A673 (cell line): Measurements from ENCODE around the gene USP32. TPM values are rescaled to one million over a fixed set of nuclear protein-coding genes. Genes with fewer than 3 reads are reported as not detected.

ENCODE experiments used
- BruUV-seq: library from RNA; stranded (reverse); fragments of 400-500 nt; replicated peaks from 2 replicates; lab custom pipeline; 2021; lab: Mats Ljungman, UMichigan
- CTCF ChIA-PET: fragments of 300-600 bp; sonication (Branson Sonifier 250); formaldehyde crosslinking; loops from one replicate; lab custom pipeline; 2022; ENCODE audit warnings: antibody characterized with exemption; lab: Charles Lee
- POLR2A ChIA-PET: fragments of 300-600 bp; sonication (Branson Sonifier 250); formaldehyde crosslinking; loops from one replicate; lab custom pipeline; 2022; ENCODE audit warnings: antibody characterized with exemption; ENCODE audit not compliant: low non-redundant PET; lab: Charles Lee
- DNase-seq: peaks from one replicate; pipeline ENCODE4 v3.0.0-alpha.2; 2015; ENCODE audit warnings: low spot score
- H3K27ac ChIP-seq: fragments of 200-600 bp; sonication (generic); 2 replicates; pipeline ENCODE4 v1.5.1; 2016; ENCODE audit warnings: mixed run types, low read depth, mild to moderate bottlenecking, mixed read lengths, antibody characterized with exemption, low read length; ENCODE audit not compliant: poor library complexity, severe bottlenecking
- H3K27me3 ChIP-seq: fragments of 200-600 bp; sonication (generic); replicated peaks from 2 replicates; pipeline ENCODE4 v1.6.1; 2017; ENCODE audit warnings: mixed run types, low read depth, mild to moderate bottlenecking, mixed read lengths, antibody characterized with exemption, low read length; ENCODE audit not compliant: insufficient read depth, poor library complexity
- H3K36me3 ChIP-seq: fragments of 200-600 bp; sonication (generic); 2 replicates; pipeline ENCODE4 v1.6.1; 2016; ENCODE audit warnings: mixed run types, mild to moderate bottlenecking, mixed read lengths, antibody characterized with exemption, low read length; ENCODE audit not compliant: insufficient read depth, poor library complexity, severe bottlenecking
- H3K4me1 ChIP-seq: fragments of 200-600 bp; sonication (generic); 2 replicates; pipeline ENCODE4 v1.6.1; 2017; ENCODE audit warnings: mixed run types, mild to moderate bottlenecking, mixed read lengths, antibody characterized with exemption, low read length; ENCODE audit not compliant: insufficient read depth, poor library complexity, severe bottlenecking
- H3K4me3 ChIP-seq: fragments of 200-600 bp; sonication (generic); 2 replicates; pipeline ENCODE4 v1.5.1; 2016; ENCODE audit warnings: low read depth, mixed run types, mild to moderate bottlenecking, mixed read lengths, low read length; ENCODE audit not compliant: poor library complexity, severe bottlenecking
- H3K9me3 ChIP-seq: fragments of 200-600 bp; sonication (generic); 2 replicates; pipeline ENCODE4 v1.6.1; 2016; ENCODE audit warnings: mixed run types, low read depth, mild to moderate bottlenecking, mixed read lengths, antibody characterized with exemption, low read length; ENCODE audit not compliant: poor library complexity, severe bottlenecking
- EZH2 ChIP-seq: fragments of 200-600 bp; sonication (generic); IDR thresholded peaks from 2 replicates; pipeline ENCODE4 v1.6.1; 2017; ENCODE audit warnings: borderline replicate concordance, low read depth, mild to moderate bottlenecking, mixed read lengths, antibody characterized with exemption, low read length; ENCODE audit not compliant: poor library complexity, severe bottlenecking
- intact Hi-C: fragments of 100-400 bp; cut with micrococcal nuclease; formaldehyde crosslinking; loops from one replicate; pipeline ENCODE4 v1.10.0; 2022; ENCODE audit not compliant: unreplicated experiment
- total RNA-seq: library from RNA; stranded (reverse); gene quantifications from 2 replicates; pipeline ENCODE4 v1.2.3, GENCODE V29; 2021
- TF ChIP-seq, protein P1 (sequence below): fragments of 300-800, 200-600 bp; sonication (generic); conservative IDR thresholded peaks from 2 replicates; pipeline ENCODE4 v1.5.1; 2017; ENCODE audit warnings: low read depth, mild to moderate bottlenecking, antibody characterized with exemption, low read length, moderate library complexity, mixed read lengths

USP32 gene
- total RNA-seq, 1 experiment from 2014 or later = 54.8 TPM

DNA sequence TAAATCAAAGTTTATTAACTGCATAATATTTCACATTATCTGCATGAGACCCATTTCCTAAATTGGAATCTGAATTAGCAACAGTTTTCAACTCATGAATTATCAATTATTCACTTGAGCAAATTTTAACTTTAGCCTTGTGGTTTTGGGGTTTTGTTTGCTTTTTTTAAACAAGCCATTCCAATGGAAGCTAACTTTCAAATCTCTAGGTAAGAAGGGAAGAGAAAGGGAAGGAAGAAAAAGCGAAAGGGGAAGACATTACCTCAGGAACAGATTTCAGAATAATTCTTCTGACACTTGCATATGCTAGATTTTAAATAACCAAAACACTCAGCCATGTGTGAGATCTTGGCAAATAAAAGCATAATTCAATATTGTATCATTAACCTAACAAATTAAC is 139.5 kb downstream of the USP32 start:
- H3K36me3 ChIP-seq = no peaks in the 10 kb centered on the region
- peaks cover 20% of the 10 kb centered on the region for H3K4me1 ChIP-seq
- intact Hi-C loops = no loop called here
- H3K27me3 ChIP-seq = no peaks in the 10 kb centered on the region
- no peak for TF ChIP-seq EZH2
- TF ChIP-seq, protein P1, sequence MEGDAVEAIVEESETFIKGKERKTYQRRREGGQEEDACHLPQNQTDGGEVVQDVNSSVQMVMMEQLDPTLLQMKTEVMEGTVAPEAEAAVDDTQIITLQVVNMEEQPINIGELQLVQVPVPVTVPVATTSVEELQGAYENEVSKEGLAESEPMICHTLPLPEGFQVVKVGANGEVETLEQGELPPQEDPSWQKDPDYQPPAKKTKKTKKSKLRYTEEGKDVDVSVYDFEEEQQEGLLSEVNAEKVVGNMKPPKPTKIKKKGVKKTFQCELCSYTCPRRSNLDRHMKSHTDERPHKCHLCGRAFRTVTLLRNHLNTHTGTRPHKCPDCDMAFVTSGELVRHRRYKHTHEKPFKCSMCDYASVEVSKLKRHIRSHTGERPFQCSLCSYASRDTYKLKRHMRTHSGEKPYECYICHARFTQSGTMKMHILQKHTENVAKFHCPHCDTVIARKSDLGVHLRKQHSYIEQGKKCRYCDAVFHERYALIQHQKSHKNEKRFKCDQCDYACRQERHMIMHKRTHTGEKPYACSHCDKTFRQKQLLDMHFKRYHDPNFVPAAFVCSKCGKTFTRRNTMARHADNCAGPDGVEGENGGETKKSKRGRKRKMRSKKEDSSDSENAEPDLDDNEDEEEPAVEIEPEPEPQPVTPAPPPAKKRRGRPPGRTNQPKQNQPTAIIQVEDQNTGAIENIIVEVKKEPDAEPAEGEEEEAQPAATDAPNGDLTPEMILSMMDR = no peak
- no TSS peak for BruUV-seq
- no peak overlapping the region for H3K4me3 ChIP-seq
- H3K27ac ChIP-seq = no peak overlapping the region
- ChIA-PET POLR2A (no interaction called here), CTCF (no interaction called here)
- no peaks in the 10 kb centered on the region for H3K9me3 ChIP-seq
- DNase-seq = no peak

DNA sequence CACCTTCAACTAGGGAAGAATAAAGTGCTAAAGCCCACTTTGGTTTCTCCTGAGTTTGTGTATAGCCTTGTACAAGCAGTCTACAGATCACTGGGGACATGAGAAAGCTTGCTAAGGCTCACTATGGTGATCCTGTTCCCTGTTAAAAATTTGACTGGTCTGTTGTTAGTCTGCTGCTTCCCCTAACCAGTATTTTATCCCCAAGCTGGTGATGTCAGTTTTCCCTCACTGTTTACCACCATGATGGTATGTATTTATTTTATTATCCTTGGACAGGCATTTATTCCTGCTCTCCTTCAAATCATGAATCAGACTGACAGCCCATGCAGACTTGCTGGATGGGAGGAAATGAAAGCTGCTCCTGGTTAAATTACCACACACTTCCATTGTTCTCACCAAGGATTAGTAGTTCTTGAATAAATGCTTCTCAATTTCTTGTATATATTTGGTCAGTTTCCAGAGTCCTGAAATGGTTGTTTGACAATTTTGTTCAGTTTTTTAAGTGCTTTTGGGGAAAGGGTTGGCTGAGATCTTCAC is 142.6 kb downstream of the USP32 start:
- Histone ChIP-seq H3K36me3 (no peaks in the 10 kb centered on the region), H3K27ac (peak overlapping the region; percentile 80), H3K4me3 (peak overlapping the region; percentile 18), H3K27me3 (no peaks in the 10 kb centered on the region), H3K9me3 (no peaks in the 10 kb centered on the region), H3K4me1 (peaks cover 20% of the 10 kb centered on the region)
- POLR2A ChIA-PET = no interaction called here
- peak; percentile 75 for DNase-seq
- TF ChIP-seq, protein P1 = no peak
- no peak for TF ChIP-seq EZH2
- CTCF ChIA-PET = interaction anchor here (1.1 kb wide), 1 partner anchor 18 kb away, joined by 4 read pairs; no protein-coding TSS in a partner anchor
- intact Hi-C loops = loop anchor here (1.0 kb wide), 1 partner anchor 143 kb away; the partner anchor contains the start of gene USP32
- BruUV-seq = no TSS peak

- no TSS peak for BruUV-seq
- TF ChIP-seq, protein P1 = no peak
- no peak for TF ChIP-seq EZH2
- Histone ChIP-seq H3K27ac (peak overlapping the region; percentile 80), H3K36me3 (no peaks in the 10 kb centered on the region), H3K4me1 (peaks cover 20% of the 10 kb centered on the region), H3K9me3 (no peaks in the 10 kb centered on the region), H3K27me3 (no peaks in the 10 kb centered on the region), H3K4me3 (peak overlapping the region; percentile 12)
- DNase-seq = peak; percentile 34
- POLR2A ChIA-PET = no interaction called here
- intact Hi-C loops = loop anchor here (1.0 kb wide), 1 partner anchor 144 kb away; the partner anchor contains the start of gene USP32
- CTCF ChIA-PET = interaction anchor here (1.1 kb wide), 1 partner anchor 18 kb away, joined by 4 read pairs; no protein-coding TSS in a partner anchor
These were observed 143.2 kb downstream of the USP32 start for GRCh38 chr17:60248618-60249289.
